Fibroblast of lung (primary cell): Measurements from ENCODE around the gene ALDH3A1.

Experiments used
- CTCF ChIP-seq, 2 donors: IDR thresholded peaks in 1 of 2; conservative IDR thresholded peaks in 1 of 2; 1 replicate in 1 of 2; 2 replicates in 1 of 2; pipeline ENCODE4 v1.5.1; 2011 to 2012; ENCODE audit warnings: low read length in 2 of 2, control low read depth in 1 of 2, inconsistent platforms in 1 of 2, low read depth in 1 of 2, mild to moderate bottlenecking in 1 of 2
- EZH2 ChIP-seq: IDR thresholded peaks from 2 replicates; pipeline ENCODE4 v1.5.1; 2012; ENCODE audit warnings: low read length, control low read depth, mild to moderate bottlenecking; ENCODE audit errors: missing control alignments

GRCh38 chr17:19748807-19749193 is 702 bp upstream of the ALDH3A1 start:
- TF ChIP-seq CTCF (conservative IDR thresholded peaks at IDR 0.05 in 1 of 2, IDR thresholded peaks at IDR 0.05 in 1 of 2; ENCODE audit: low read depth in 1 of 2, low read length in 2 of 2), result no peak
- no peak for TF ChIP-seq EZH2
